ENCODE data around the gene FUBP3. TPM values are rescaled to one million over a fixed set of nuclear protein-coding genes. Genes with fewer than 3 reads are reported as not detected.

FUBP3 gene, protein sequence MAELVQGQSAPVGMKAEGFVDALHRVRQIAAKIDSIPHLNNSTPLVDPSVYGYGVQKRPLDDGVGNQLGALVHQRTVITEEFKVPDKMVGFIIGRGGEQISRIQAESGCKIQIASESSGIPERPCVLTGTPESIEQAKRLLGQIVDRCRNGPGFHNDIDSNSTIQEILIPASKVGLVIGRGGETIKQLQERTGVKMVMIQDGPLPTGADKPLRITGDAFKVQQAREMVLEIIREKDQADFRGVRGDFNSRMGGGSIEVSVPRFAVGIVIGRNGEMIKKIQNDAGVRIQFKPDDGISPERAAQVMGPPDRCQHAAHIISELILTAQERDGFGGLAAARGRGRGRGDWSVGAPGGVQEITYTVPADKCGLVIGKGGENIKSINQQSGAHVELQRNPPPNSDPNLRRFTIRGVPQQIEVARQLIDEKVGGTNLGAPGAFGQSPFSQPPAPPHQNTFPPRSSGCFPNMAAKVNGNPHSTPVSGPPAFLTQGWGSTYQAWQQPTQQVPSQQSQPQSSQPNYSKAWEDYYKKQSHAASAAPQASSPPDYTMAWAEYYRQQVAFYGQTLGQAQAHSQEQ
- total RNA-seq, result 10 to 100 TPM; 40.6 to 64.8 (median 46.4) TPM

DNA sequence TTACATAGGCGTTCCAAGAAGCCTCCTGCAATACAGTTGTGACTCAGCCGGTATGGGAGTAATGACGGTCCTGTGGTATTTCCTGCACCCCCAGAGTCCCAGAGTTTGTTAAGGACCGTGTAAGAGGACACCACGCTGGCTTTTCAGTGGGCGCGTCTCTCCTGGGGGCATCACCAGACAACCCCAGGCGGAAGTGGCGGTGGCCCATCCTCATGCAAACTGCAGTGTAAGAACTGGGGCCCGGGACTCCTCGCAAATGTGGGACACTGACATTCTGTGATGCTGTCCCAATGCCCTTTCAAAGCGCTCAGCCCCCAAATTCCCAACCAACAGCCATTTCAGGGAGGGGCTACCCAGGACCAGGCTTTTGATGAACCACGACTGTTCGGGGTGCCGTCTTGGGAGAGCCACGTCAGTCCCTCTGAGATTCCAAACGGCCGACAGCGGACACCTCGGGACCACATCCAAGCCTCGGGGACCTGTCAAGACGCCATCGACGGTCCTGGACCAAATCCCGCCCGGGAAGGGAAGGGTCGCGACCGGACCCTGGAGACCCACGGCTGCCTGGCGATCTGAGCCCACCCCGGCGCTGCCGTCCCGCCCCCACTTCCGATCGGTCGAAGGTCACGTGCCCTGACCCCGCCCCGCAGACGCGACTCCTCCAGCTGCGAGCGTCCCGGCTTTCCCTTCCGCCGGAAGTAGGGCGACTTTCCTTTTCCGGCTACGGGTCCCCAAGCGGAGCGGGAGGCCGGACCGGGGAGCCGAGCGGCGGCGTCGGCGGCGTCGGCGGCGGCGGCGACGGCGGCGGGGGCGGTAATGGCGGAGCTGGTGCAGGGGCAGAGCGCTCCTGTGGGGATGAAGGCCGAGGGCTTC lies at the start of gene FUBP3:
Gene FUBP3 (plus strand): TSS at position 713 of the 873 bp plus-strand sequence. CDS start 104 bp downstream, at position 817.
- Histone ChIP-seq H3K27me3 (no peaks in the 10 kb centered on the region), H3K4me3 (peak within 1 kb of the TSS; percentile 79 to 99 (median 88)), H3K9me3 (no peaks in the 10 kb centered on the region), H3K36me3 (peaks cover 0 to 14% (median 6%) of the 10 kb centered on the region in 4 donors), H3K27ac (replicated peaks in 1 of 4) (peak within 1 kb of the TSS; percentile 85 to 94 (median 88)), H3K4me1 (peaks cover 28 to 47% (median 39%) of the 10 kb centered on the region in 4 donors)
- under 1% methylated on average over 52 of the region's 74 CpGs for WGBS
- peak; percentile 97 for DNase-seq (ENCODE audit: extremely low spot score)
- intact Hi-C loops (cut with DNase I), result loop anchor here (5.0 to 10.0 kb wide), 2 partner anchors 103 to 114 kb away; no protein-coding TSS in a partner anchor
- TF ChIP-seq, protein P1, sequence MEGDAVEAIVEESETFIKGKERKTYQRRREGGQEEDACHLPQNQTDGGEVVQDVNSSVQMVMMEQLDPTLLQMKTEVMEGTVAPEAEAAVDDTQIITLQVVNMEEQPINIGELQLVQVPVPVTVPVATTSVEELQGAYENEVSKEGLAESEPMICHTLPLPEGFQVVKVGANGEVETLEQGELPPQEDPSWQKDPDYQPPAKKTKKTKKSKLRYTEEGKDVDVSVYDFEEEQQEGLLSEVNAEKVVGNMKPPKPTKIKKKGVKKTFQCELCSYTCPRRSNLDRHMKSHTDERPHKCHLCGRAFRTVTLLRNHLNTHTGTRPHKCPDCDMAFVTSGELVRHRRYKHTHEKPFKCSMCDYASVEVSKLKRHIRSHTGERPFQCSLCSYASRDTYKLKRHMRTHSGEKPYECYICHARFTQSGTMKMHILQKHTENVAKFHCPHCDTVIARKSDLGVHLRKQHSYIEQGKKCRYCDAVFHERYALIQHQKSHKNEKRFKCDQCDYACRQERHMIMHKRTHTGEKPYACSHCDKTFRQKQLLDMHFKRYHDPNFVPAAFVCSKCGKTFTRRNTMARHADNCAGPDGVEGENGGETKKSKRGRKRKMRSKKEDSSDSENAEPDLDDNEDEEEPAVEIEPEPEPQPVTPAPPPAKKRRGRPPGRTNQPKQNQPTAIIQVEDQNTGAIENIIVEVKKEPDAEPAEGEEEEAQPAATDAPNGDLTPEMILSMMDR (IDR thresholded peaks at IDR 0.05), result peak in 1 of 3 experiments; percentile 4
- TF ChIP-seq EP300 (IDR thresholded peaks at IDR 0.05) (no peak), POLR2AphosphoS5 (IDR thresholded peaks at IDR 0.05) (peak; percentile 95 to 96), POLR2A (IDR thresholded peaks at IDR 0.05; ENCODE audit: low read depth) (peak; percentile 79)

DNA sequence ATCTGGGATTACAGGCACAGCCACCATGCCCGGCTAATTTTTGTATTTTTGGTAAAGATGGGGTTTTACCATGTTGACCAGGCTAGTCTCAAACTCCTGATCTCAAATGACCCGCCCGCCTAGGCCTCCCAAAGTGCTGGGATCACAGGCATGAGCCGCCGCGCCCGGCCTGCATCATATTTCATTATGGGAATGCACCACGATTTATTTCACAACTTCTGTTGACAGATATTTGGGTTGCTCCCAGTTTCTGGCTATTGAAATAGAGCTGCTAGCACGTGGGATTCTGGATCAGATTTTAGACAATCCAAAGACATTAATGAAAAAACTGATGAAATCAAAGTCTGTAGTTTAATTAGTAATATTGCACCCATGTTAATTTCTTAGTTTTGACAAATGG lies 48.4 kb upstream of the FUBP3 start:
- Histone ChIP-seq H3K4me1 (peaks cover 6 to 10% (median 8%) of the 10 kb centered on the region in 4 donors), H3K9me3 (no peaks in the 10 kb centered on the region), H3K27ac (replicated peaks in 1 of 4) (no peak overlapping the region), H3K36me3 (no peaks in the 10 kb centered on the region), H3K4me3 (no peak overlapping the region), H3K27me3 (peaks cover 0 to 51% (median 0%) of the 10 kb centered on the region in 4 donors)
- DNase-seq (ENCODE audit: extremely low spot score), result no peak
- peak in 1 of 2 donors; percentile 35 for TF ChIP-seq POLR2AphosphoS5 (IDR thresholded peaks at IDR 0.05)
- TF ChIP-seq EP300 (IDR thresholded peaks at IDR 0.05), result no peak
- 38% methylated on average over 9 of the region's 9 CpGs for WGBS
- intact Hi-C loops (cut with DNase I), result no loop called here

DNA sequence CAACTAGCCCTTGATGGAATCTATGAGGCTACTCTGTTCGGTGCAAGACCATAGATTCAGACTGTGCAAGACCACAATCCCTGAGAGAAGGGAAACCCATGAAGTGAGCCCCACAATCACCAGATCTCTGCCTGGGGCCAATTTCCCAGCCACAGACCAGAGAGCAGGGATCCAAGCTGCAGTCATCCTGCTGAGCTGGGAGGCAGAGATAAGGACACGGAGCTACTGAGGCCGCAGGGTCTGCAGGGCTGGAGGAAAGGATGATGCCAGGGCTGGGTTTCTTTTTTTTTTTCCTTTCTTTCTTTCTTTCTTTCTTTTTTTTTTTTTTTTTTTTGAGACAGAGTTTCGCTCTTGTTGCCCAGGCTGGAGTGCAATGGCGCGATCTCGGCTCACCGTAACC lies 47.7 kb upstream of the FUBP3 start:
- Histone ChIP-seq H3K27ac (replicated peaks in 1 of 4) (no peak overlapping the region), H3K4me3 (no peak overlapping the region), H3K9me3 (no peaks in the 10 kb centered on the region), H3K36me3 (no peaks in the 10 kb centered on the region), H3K27me3 (peaks cover 0 to 51% (median 5%) of the 10 kb centered on the region in 4 donors), H3K4me1 (peaks cover 10 to 14% (median 12%) of the 10 kb centered on the region in 4 donors)
- DNase-seq (ENCODE audit: extremely low spot score), result no peak
- intact Hi-C loops (cut with DNase I), result no loop called here
- no peak for TF ChIP-seq POLR2AphosphoS5 (IDR thresholded peaks at IDR 0.05)
- TF ChIP-seq EP300 (IDR thresholded peaks at IDR 0.05), result no peak
- TF ChIP-seq, protein P1 (IDR thresholded peaks at IDR 0.05), result no peak
- no peak for TF ChIP-seq POLR2A (IDR thresholded peaks at IDR 0.05; ENCODE audit: low read depth)
- WGBS, result 98% methylated on average over 8 of the region's 8 CpGs

DNA sequence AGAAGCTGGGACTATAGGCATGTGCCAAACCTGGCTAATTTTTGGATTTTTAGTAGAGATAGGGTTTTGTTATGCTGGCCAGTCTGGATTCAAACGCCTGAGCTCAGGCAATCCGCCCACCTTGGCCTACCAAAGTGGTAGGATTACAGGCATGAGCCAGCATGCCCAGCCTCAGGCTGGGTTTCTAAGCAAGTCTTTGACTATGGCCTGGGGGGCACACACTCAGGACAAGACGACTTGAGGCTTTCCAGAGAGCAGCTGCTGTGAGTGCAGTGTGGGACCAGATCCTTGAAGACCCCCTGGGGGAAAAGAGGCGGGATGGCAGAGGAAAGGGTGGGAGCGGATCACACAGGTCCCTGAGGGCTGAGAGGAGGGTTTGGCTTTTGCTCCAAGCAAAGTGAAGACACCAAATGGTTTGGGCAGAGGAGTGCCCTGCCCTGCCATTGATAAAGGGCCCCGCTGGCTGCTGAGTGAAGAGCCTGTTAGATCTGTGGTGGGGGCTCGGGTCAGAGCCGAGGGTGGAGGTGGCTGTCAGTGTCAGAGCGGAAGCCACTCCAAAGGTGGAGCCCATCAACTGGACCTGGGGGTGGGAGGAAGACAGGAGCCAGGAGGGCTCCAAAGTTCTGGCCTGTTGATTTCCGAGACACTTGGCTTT lies 46.8 kb upstream of the FUBP3 start:
- TF ChIP-seq, protein P1 (IDR thresholded peaks at IDR 0.05), result no peak
- TF ChIP-seq POLR2AphosphoS5 (IDR thresholded peaks at IDR 0.05) (no peak), EP300 (IDR thresholded peaks at IDR 0.05) (no peak), POLR2A (IDR thresholded peaks at IDR 0.05; ENCODE audit: low read depth) (no peak)
- intact Hi-C loops (cut with DNase I), result no loop called here
- no peaks in the 10 kb centered on the region for H3K9me3 ChIP-seq

More for the DNA sequence above, 46.8 kb upstream of the FUBP3 start:
- Histone ChIP-seq H3K27ac (replicated peaks in 1 of 4) (no peak overlapping the region), H3K4me3 (no peak overlapping the region), H3K27me3 (peaks cover 0 to 51% (median 10%) of the 10 kb centered on the region in 4 donors), H3K36me3 (no peaks in the 10 kb centered on the region), H3K4me1 (peaks cover 12 to 18% (median 15%) of the 10 kb centered on the region in 4 donors)
- no peak for DNase-seq (ENCODE audit: extremely low spot score)
- WGBS, result 85% methylated on average over 10 of the region's 10 CpGs
